ENCODE results near the gene MAPK8.

- no peak for TF ChIP-seq CTCF (IDR thresholded peaks at IDR 0.05; ENCODE audit: insufficient read depth, low read length)
- TF ChIP-seq REST (IDR thresholded peaks at IDR 0.05; ENCODE audit: insufficient replicate concordance, low read depth) = no peak
- no peak for TF ChIP-seq POLR2AphosphoS5 (IDR thresholded peaks at IDR 0.05; ENCODE audit: low read depth)
Observed at GRCh38 chr10:48412081-48412480, 105.6 kb downstream of the MAPK8 start.
